OCI-LY1 (cell line): Measurements from ENCODE around the gene SLC22A3.

Source experiments
- H2AFZ ChIP-seq: fragments of 200-600 bp; sonication (generic), shearing (Covaris generic); 2 replicates; pipeline ENCODE4 v1.6.0; 2014; ENCODE audit warnings: antibody characterized with exemption, mild to moderate bottlenecking, low read length
- H3F3A ChIP-seq: fragments of 200-600 bp; sonication (generic), shearing (Covaris generic); 2 replicates; pipeline ENCODE4 v1.6.0; 2014; ENCODE audit warnings: mild to moderate bottlenecking, antibody characterized with exemption, low read length, moderate library complexity; ENCODE audit not compliant: insufficient read depth
- H3K27ac ChIP-seq: fragments of 200-600 bp; sonication (generic); 2 replicates; pipeline ENCODE4 v1.5.1; 2014; ENCODE audit warnings: low read length, mixed run types, mild to moderate bottlenecking, low read depth; ENCODE audit not compliant: poor library complexity, severe bottlenecking
- H3K27me3 ChIP-seq: fragments of 200-600 bp; sonication (generic); 2 replicates; pipeline ENCODE4 v1.6.0; 2014; ENCODE audit warnings: antibody characterized with exemption, mild to moderate bottlenecking, low read length, moderate library complexity; ENCODE audit not compliant: insufficient read depth
- H3K36me3 ChIP-seq: fragments of 200-600 bp; sonication (generic); 2 replicates; pipeline ENCODE4 v1.6.1; 2014; ENCODE audit warnings: mild to moderate bottlenecking, antibody characterized with exemption, low read length, moderate library complexity, mixed read lengths; ENCODE audit not compliant: insufficient read depth
- H3K4me1 ChIP-seq: fragments of 200-600 bp; sonication (generic); 2 replicates; pipeline ENCODE4 v1.5.1; 2014; ENCODE audit warnings: mild to moderate bottlenecking, low read length, moderate library complexity; ENCODE audit not compliant: insufficient read depth, severe bottlenecking
- H3K4me2 ChIP-seq: fragments of 200-600 bp; sonication (generic), shearing (Covaris generic); 2 replicates; pipeline ENCODE4 v1.6.1; 2014; ENCODE audit warnings: low read length
- H3K4me3 ChIP-seq: fragments of 200-600 bp; sonication (generic); 2 replicates; pipeline ENCODE4 v1.5.1; 2014; ENCODE audit warnings: low read length, low read depth, mild to moderate bottlenecking, mixed read lengths; ENCODE audit not compliant: poor library complexity, severe bottlenecking
- H3K79me2 ChIP-seq: fragments of 200-600 bp; shearing (Covaris generic); 2 replicates; pipeline ENCODE4 v1.6.1; 2016; ENCODE audit warnings: mixed run types, low read length, mixed read lengths; ENCODE audit not compliant: insufficient read depth
- H3K9ac ChIP-seq: fragments of 200-600 bp; sonication (generic), shearing (Covaris generic); 2 replicates; pipeline ENCODE4 v1.6.1; 2014; ENCODE audit warnings: mild to moderate bottlenecking, low read length, mixed read lengths
- H3K9me2 ChIP-seq: fragments of 200-600 bp; sonication (generic), shearing (Covaris generic); 2 replicates; pipeline ENCODE4 v1.6.1; 2014; ENCODE audit warnings: low read depth, mild to moderate bottlenecking, low read length, mixed read lengths
- H3K9me3 ChIP-seq: fragments of 200-600 bp; shearing (Covaris generic); 2 replicates; pipeline ENCODE4 v1.6.1; 2014; ENCODE audit warnings: low read length, mixed read lengths
- H4K20me1 ChIP-seq: fragments of 200-600 bp; sonication (generic), shearing (Covaris generic); 2 replicates; pipeline ENCODE4 v1.6.0; 2016; ENCODE audit warnings: mild to moderate bottlenecking, low read length; ENCODE audit not compliant: insufficient read depth
- CTCF ChIP-seq: fragments of 200-600 bp; sonication (generic), shearing (Covaris generic); IDR thresholded peaks from 2 replicates; pipeline ENCODE4 v1.5.1; 2017; ENCODE audit warnings: mild to moderate bottlenecking, antibody characterized with exemption, low read length, moderate library complexity, mixed read lengths
- EZH2 ChIP-seq: fragments of 200-600 bp; sonication (generic), shearing (Covaris generic); IDR thresholded peaks from 2 replicates; pipeline ENCODE4 v1.8.0; 2017; ENCODE audit warnings: borderline replicate concordance, mixed run types, mild to moderate bottlenecking, antibody characterized with exemption, low read length, moderate library complexity, mixed read lengths

SLC22A3 gene

GRCh38 chr6:160393891-160394653, 45.9 kb downstream of the SLC22A3 start:
- Histone ChIP-seq H3K4me2 (no peak overlapping the region), H3K79me2 (no peaks in the 10 kb centered on the region), H2AFZ (no peak overlapping the region), H3K4me1 (no peaks in the 10 kb centered on the region), H3K36me3 (no peaks in the 10 kb centered on the region), H3K9me2 (no peaks in the 10 kb centered on the region), H3F3A (no peaks in the 10 kb centered on the region), H3K9me3 (no peaks in the 10 kb centered on the region), H3K27ac (no peak overlapping the region), H3K9ac (no peak overlapping the region), H3K27me3 (no peaks in the 10 kb centered on the region), H3K4me3 (no peak overlapping the region), H4K20me1 (no peaks in the 10 kb centered on the region)
- TF ChIP-seq CTCF, result no peak
- TF ChIP-seq EZH2, result no peak

- H3K9ac ChIP-seq, result no peak overlapping the region
- no peaks in the 10 kb centered on the region for H3K79me2 ChIP-seq
- H3K4me3 ChIP-seq, result no peak overlapping the region
- H3K9me2 ChIP-seq, result no peaks in the 10 kb centered on the region
- no peaks in the 10 kb centered on the region for H3F3A ChIP-seq
- no peak overlapping the region for H3K27ac ChIP-seq
- H4K20me1 ChIP-seq, result no peaks in the 10 kb centered on the region
- no peak overlapping the region for H3K4me2 ChIP-seq
- no peaks in the 10 kb centered on the region for H3K4me1 ChIP-seq
- no peaks in the 10 kb centered on the region for H3K36me3 ChIP-seq
- no peak overlapping the region for H2AFZ ChIP-seq
- TF ChIP-seq EZH2 (no peak), CTCF (no peak)
- no peaks in the 10 kb centered on the region for H3K9me3 ChIP-seq
- H3K27me3 ChIP-seq, result no peaks in the 10 kb centered on the region
Observed at GRCh38 chr6:160394654-160395035, 46.5 kb downstream of the SLC22A3 start.

- no peak overlapping the region for H2AFZ ChIP-seq
- no peaks in the 10 kb centered on the region for H3K4me1 ChIP-seq
- no peaks in the 10 kb centered on the region for H3K9me2 ChIP-seq
- H4K20me1 ChIP-seq, result no peaks in the 10 kb centered on the region
- H3K79me2 ChIP-seq, result no peaks in the 10 kb centered on the region
- H3K4me3 ChIP-seq, result no peak overlapping the region
- H3K4me2 ChIP-seq, result no peak overlapping the region
- no peak overlapping the region for H3K27ac ChIP-seq
- no peaks in the 10 kb centered on the region for H3F3A ChIP-seq
- no peaks in the 10 kb centered on the region for H3K36me3 ChIP-seq
- H3K9me3 ChIP-seq, result no peaks in the 10 kb centered on the region
- TF ChIP-seq EZH2, result no peak
- TF ChIP-seq CTCF, result no peak
- no peak overlapping the region for H3K9ac ChIP-seq
- no peaks in the 10 kb centered on the region for H3K27me3 ChIP-seq
Observed at GRCh38 chr6:160395187-160395586, 47.0 kb downstream of the SLC22A3 start.
